ENCODE data around the gene FLNC. TPM values are rescaled to one million over a fixed set of nuclear protein-coding genes. Genes with fewer than 3 reads are reported as not detected.

FLNC gene
- total and polyA plus RNA-seq, 9 of the 15 experiments (the other 6 are each of a cell fraction or from before 2014, with no cell fraction given), result 0.90 to 155 (median 28.8) TPM

DNA sequence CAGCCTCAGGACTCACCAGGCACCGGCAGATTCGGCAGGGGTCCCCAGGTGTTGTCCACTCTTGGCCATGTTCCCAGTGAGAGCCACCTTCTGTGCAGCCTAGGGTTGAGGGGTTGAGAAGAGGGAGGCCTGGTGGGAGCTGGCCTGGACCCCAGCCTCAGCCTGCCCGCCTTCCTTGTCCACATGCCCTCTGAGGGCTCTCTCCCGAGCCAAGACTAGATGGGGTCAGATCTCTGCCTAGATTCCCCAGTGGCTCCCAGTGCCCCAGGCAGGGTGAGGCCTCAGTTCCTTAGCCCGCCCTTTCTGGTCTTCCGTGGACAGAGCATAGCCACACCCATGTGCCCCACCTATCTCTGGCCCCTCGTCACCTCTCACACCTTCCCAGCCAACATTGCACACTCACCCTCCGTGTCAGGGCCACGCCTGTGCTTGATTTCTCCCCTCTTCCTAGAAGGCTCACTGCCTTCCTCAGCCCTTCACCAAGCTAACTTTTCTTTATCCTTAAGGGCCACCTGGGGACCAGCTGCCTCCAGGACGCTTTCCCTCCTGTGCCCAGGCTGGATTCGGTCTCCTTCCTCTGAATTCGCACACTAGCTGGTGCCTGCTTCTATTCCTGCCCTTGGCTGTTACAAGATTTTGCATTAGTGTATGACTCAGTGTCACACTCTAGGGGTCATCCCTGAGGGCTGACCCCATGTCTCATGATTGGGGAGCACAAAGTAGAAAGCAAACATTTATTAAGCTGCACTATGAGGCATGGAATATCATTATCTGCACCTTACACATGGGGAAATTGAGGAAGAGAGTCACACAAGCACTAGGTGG is 72.8 kb downstream of the FLNC start (continued):
- TF ChIP-seq, protein P1, sequence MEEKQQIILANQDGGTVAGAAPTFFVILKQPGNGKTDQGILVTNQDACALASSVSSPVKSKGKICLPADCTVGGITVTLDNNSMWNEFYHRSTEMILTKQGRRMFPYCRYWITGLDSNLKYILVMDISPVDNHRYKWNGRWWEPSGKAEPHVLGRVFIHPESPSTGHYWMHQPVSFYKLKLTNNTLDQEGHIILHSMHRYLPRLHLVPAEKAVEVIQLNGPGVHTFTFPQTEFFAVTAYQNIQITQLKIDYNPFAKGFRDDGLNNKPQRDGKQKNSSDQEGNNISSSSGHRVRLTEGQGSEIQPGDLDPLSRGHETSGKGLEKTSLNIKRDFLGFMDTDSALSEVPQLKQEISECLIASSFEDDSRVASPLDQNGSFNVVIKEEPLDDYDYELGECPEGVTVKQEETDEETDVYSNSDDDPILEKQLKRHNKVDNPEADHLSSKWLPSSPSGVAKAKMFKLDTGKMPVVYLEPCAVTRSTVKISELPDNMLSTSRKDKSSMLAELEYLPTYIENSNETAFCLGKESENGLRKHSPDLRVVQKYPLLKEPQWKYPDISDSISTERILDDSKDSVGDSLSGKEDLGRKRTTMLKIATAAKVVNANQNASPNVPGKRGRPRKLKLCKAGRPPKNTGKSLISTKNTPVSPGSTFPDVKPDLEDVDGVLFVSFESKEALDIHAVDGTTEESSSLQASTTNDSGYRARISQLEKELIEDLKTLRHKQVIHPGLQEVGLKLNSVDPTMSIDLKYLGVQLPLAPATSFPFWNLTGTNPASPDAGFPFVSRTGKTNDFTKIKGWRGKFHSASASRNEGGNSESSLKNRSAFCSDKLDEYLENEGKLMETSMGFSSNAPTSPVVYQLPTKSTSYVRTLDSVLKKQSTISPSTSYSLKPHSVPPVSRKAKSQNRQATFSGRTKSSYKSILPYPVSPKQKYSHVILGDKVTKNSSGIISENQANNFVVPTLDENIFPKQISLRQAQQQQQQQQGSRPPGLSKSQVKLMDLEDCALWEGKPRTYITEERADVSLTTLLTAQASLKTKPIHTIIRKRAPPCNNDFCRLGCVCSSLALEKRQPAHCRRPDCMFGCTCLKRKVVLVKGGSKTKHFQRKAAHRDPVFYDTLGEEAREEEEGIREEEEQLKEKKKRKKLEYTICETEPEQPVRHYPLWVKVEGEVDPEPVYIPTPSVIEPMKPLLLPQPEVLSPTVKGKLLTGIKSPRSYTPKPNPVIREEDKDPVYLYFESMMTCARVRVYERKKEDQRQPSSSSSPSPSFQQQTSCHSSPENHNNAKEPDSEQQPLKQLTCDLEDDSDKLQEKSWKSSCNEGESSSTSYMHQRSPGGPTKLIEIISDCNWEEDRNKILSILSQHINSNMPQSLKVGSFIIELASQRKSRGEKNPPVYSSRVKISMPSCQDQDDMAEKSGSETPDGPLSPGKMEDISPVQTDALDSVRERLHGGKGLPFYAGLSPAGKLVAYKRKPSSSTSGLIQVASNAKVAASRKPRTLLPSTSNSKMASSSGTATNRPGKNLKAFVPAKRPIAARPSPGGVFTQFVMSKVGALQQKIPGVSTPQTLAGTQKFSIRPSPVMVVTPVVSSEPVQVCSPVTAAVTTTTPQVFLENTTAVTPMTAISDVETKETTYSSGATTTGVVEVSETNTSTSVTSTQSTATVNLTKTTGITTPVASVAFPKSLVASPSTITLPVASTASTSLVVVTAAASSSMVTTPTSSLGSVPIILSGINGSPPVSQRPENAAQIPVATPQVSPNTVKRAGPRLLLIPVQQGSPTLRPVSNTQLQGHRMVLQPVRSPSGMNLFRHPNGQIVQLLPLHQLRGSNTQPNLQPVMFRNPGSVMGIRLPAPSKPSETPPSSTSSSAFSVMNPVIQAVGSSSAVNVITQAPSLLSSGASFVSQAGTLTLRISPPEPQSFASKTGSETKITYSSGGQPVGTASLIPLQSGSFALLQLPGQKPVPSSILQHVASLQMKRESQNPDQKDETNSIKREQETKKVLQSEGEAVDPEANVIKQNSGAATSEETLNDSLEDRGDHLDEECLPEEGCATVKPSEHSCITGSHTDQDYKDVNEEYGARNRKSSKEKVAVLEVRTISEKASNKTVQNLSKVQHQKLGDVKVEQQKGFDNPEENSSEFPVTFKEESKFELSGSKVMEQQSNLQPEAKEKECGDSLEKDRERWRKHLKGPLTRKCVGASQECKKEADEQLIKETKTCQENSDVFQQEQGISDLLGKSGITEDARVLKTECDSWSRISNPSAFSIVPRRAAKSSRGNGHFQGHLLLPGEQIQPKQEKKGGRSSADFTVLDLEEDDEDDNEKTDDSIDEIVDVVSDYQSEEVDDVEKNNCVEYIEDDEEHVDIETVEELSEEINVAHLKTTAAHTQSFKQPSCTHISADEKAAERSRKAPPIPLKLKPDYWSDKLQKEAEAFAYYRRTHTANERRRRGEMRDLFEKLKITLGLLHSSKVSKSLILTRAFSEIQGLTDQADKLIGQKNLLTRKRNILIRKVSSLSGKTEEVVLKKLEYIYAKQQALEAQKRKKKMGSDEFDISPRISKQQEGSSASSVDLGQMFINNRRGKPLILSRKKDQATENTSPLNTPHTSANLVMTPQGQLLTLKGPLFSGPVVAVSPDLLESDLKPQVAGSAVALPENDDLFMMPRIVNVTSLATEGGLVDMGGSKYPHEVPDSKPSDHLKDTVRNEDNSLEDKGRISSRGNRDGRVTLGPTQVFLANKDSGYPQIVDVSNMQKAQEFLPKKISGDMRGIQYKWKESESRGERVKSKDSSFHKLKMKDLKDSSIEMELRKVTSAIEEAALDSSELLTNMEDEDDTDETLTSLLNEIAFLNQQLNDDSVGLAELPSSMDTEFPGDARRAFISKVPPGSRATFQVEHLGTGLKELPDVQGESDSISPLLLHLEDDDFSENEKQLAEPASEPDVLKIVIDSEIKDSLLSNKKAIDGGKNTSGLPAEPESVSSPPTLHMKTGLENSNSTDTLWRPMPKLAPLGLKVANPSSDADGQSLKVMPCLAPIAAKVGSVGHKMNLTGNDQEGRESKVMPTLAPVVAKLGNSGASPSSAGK (IDR thresholded peaks at IDR 0.05), result peak; percentile 73
- TF ChIP-seq CXXC5 (CRISPR knock-in tag; IDR thresholded peaks at IDR 0.05) (peak; percentile 47), ZBTB17 (CRISPR knock-in tag; IDR thresholded peaks at IDR 0.05) (no peak), TFAM (CRISPR knock-in tag; conservative IDR thresholded peaks at IDR 0.05) (no peak), SMARCB1 (IDR thresholded peaks at IDR 0.05; ENCODE audit: insufficient read length, low read depth) (no peak), DMBX1 (CRISPR knock-in tag; IDR thresholded peaks at IDR 0.05; ENCODE audit: borderline replicate concordance) (no peak), KAT2B (IDR thresholded peaks at IDR 0.05; ENCODE audit: low read depth, low read length) (no peak), ZNF584 (CRISPR knock-in tag; IDR thresholded peaks at IDR 0.05; ENCODE audit: low read depth) (peak; percentile 96), XRCC3 (IDR thresholded peaks at IDR 0.05) (no peak), NCOA1 (IDR thresholded peaks at IDR 0.05; ENCODE audit: low read depth) (no peak)
- TF ChIP-seq, protein P2, sequence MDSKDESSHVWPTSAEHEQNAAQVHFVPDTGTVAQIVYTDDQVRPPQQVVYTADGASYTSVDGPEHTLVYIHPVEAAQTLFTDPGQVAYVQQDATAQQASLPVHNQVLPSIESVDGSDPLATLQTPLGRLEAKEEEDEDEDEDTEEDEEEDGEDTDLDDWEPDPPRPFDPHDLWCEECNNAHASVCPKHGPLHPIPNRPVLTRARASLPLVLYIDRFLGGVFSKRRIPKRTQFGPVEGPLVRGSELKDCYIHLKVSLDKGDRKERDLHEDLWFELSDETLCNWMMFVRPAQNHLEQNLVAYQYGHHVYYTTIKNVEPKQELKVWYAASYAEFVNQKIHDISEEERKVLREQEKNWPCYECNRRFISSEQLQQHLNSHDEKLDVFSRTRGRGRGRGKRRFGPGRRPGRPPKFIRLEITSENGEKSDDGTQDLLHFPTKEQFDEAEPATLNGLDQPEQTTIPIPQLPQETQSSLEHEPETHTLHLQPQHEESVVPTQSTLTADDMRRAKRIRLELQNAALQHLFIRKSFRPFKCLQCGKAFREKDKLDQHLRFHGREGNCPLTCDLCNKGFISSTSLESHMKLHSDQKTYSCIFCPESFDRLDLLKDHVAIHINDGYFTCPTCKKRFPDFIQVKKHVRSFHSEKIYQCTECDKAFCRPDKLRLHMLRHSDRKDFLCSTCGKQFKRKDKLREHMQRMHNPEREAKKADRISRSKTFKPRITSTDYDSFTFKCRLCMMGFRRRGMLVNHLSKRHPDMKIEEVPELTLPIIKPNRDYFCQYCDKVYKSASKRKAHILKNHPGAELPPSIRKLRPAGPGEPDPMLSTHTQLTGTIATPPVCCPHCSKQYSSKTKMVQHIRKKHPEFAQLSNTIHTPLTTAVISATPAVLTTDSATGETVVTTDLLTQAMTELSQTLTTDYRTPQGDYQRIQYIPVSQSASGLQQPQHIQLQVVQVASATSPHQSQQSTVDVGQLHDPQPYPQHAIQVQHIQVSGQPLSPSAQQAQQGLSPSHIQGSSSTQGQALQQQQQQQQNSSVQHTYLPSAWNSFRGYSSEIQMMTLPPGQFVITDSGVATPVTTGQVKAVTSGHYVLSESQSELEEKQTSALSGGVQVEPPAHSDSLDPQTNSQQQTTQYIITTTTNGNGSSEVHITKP (IDR thresholded peaks at IDR 0.05; ENCODE audit: partially characterized antibody), result no peak
